22Rv1 (cell line): Measurements from ENCODE around the gene ACACB.

Source experiments
- ZFX ChIP-seq: fragments of 450-650 bp; IDR thresholded peaks from 2 replicates; pipeline ENCODE4 v1.6.1; 2017; ENCODE audit warnings: antibody characterized with exemption, borderline replicate concordance
- TF ChIP-seq, protein P1 (sequence below): fragments of 450-650 bp; IDR thresholded peaks from 2 replicates; pipeline ENCODE4 v1.5.1; 2017; ENCODE audit warnings: mild to moderate bottlenecking

DNA sequence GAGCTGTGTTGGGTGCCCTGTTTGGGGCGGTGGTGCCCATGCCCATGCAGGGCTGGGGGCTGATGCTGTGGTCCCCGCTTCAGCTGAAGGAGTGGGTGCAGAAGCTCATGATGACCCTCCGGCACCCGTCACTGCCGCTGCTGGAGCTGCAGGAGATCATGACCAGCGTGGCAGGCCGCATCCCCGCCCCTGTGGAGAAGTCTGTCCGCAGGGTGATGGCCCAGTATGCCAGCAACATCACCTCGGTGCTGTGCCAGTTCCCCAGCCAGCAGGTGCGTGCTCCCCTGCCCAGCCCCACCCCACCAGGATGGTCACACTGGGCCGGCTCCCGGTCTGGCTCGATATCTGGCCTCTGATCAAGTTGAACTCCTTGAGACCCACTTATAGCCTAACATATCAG is 92.7 kb downstream of the ACACB start:
- TF ChIP-seq, protein P1, sequence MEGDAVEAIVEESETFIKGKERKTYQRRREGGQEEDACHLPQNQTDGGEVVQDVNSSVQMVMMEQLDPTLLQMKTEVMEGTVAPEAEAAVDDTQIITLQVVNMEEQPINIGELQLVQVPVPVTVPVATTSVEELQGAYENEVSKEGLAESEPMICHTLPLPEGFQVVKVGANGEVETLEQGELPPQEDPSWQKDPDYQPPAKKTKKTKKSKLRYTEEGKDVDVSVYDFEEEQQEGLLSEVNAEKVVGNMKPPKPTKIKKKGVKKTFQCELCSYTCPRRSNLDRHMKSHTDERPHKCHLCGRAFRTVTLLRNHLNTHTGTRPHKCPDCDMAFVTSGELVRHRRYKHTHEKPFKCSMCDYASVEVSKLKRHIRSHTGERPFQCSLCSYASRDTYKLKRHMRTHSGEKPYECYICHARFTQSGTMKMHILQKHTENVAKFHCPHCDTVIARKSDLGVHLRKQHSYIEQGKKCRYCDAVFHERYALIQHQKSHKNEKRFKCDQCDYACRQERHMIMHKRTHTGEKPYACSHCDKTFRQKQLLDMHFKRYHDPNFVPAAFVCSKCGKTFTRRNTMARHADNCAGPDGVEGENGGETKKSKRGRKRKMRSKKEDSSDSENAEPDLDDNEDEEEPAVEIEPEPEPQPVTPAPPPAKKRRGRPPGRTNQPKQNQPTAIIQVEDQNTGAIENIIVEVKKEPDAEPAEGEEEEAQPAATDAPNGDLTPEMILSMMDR: no peak
- no peak for TF ChIP-seq ZFX
